NCI-H524 treated with DMSO at 0.1 percent for 48 hours (cell line): ENCODE results near the gene BEND6.
"Not testable (repeated sequence)": the region's sequence is repeated elsewhere in the genome, so short reads cannot be mapped to it uniquely, and the experiment has no call there.

ENCODE experiments used
- DNase-seq: peaks from one replicate; lab custom pipeline; 2025; lab: John Stamatoyannopoulos, UW

The BEND6 gene

DNA sequence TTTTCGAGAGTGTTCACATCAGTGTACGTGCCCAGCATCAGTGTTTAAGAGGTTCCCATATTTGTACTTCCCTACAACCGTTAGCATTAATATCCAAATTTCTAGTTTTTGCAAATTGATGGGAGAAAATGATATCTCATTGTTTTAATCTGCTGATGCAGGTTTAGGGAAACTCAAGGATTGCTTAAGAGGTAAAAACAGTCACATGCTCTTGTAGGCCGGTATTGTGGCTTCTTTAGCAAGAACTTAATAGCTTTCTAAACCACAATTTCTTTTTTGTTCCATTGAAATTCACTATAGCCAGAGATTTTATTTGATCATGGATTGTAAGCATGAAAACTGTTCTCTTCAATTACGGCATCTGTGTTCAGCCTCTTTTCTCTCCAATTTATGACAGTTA lies 29.5 kb downstream of the BEND6 start:
- DNase-seq = no peak

DNA sequence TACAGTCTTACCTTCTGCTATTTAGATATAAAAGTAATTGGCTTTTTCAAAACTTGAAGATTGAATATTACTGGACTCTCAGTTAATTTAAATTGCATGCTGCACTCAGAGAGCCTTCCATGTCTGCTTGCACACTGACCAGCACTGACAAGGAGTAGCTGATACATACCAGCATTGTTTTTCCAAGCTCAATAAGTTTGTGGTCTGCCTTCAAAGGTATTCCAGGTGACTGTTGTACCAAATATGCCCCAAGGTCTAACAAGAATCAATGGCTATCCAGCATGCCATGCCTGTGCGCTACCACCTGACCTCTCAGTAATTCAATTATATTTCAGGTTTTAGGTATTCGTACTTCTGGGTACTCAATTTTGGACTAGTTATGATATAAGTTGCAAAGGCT lies 30.0 kb downstream of the BEND6 start:
- no peak for DNase-seq

DNA sequence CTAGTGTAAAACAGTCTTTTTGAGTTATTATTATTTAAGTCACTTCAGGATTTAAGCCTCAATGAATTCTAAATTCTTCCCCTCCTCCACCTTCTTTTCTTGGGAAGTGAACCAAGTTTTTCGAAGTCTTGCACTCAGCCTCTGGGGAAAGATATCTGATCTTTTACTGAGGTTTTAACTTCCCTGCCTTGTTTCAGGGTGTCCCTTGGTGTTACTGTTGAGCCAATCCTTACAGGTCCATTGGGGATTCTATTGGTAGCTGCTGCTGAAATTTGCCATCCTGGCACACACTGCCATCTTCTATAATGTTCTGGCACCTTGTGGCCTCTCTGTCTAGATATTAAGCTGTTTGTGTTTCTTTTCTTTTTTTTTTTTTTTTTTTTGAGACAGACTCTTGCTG lies 31.7 kb downstream of the BEND6 start:
- DNase-seq = no peak

- DNase-seq = no peak
These were observed 33.2 kb downstream of the BEND6 start for GRCh38 chr6:56988145-56988544.

- no peak for DNase-seq
These were observed 37.1 kb downstream of the BEND6 start for GRCh38 chr6:56992036-56992435.

GRCh38 chr6:56992703-56993102 lies 37.8 kb downstream of the BEND6 start:
- DNase-seq = no peak

DNA sequence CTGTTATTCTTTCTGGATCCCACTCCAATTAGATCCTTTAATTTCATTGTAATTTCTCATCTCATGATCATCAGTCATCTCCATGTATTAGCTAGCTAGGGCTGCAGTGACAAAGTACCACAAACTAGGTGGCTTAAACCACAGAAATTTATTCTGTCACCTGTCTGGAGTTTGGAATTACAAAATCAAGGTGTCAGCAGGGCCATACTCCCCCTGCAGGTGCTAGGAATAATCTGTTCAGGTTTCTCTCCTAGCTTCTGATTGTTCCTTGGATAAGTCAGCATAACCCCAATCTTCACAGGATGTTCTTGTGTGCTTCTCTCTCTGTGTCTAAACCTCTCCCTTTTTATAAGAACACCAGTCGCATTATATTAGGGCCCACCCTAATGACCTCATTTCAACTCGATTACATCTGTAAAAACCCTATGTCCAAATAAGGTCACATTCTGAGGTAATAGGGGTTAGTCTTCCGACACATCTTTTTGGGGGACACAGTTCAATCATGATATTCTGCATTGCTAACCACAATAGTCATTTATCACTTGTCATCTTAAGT lies 40.5 kb downstream of the BEND6 start:
- DNase-seq = no peak

- DNase-seq = no peak
These were observed 41.5 kb downstream of the BEND6 start for GRCh38 chr6:56996401-56996800.

- DNase-seq = no peak
These were observed 44.1 kb downstream of the BEND6 start for GRCh38 chr6:56999049-56999448.

GRCh38 chr6:56999748-57000147 lies 44.8 kb downstream of the BEND6 start:
- DNase-seq = not testable (repeated sequence)

GRCh38 chr6:57002197-57002596 lies 47.3 kb downstream of the BEND6 start:
- no peak for DNase-seq

DNA sequence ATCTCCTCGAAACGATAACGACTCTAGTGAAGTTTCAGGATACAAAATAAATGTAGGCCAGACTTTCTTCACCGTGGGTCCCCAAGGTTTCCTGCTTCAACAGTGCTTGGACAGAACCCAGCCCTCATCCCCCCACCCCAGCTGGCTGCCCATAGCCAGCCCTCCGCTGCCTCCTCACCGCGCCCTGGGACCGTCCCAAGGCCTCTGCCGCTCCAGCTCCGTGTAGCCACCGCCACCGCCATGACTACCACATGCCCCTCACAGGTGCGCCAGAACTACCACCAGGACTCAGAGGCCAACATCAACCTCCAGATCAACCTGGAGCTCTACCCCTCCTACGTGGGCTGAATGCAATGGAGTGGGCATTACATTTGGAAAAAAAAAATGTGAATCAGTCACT lies 49.4 kb downstream of the BEND6 start:
- DNase-seq = no peak

GRCh38 chr6:57006101-57006500 lies 51.2 kb downstream of the BEND6 start:
- DNase-seq = no peak

- not testable (repeated sequence) for DNase-seq
These were observed 53.2 kb downstream of the BEND6 start for GRCh38 chr6:57008069-57008468.

DNA sequence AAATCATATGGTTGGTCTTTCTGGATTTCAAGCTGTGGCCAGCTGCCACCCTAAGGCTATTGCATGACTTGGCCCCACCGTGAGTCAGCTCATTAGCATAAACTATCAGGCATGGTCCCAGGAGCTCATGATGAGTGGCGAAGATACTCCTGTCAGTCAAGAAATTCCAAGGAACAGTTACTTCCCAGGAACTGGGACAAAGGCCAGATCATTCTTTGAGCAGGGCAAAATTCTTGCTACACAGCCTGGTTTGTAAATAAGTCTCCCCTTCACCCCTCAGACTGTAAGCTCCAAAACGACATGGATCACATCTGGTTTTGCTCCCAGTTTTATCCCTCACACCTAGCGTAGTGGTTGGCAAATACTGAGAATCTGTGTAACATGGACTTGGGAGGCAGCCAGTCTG lies 58.6 kb downstream of the BEND6 start:
- DNase-seq = no peak

- DNase-seq = no peak
These were observed 62.2 kb downstream of the BEND6 start for GRCh38 chr6:57017069-57017468.

- no peak for DNase-seq
These were observed 62.9 kb downstream of the BEND6 start for GRCh38 chr6:57017841-57018240.

DNA sequence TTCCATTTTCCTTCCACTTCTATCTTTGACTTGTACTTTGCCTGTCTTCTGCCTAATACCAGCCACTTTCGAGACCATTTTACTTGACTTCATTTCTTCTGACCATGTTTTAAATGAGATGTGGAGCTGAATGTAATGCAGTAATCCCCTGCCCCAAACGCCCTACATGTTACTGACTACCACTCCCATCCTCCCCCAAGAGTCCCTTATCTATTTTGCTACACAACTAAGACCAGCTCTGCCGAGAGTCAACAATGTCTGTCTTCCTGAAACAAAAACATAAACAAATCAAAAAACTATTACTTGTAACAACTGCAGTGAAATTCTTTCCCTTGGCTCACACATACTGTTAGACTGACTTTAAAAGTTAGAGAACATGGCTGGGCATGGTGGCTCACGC lies 64.5 kb downstream of the BEND6 start:
- DNase-seq = no peak

DNA sequence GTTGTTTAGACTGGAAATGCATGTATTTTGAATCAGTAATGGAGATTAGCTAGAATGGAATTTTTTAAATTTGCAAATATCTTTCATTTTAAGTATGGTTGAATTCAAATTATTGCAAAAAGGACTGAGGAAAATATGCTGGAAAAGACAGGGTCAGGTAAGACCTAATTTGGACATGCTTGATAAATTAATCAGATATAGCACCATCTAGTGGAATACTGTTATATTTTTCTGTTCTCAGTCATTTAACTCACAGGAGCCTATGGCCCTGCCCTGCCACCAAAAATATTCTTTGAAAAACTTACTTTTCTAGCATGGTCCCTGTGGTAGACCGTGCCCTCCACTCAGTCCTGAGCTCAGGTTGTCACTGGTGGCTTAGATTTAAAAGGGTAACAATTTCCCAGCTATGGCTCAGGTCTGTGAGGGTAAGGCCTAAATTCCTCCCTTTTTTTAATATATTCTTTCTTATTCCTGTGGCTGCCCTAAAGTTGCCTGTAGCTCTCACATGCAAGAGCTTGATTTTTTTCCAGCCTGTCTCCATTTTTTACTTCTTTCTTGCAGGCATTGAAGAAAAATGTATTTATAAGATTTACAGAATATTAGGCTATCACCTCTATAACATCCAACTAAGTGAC lies 66.3 kb downstream of the BEND6 start:
- DNase-seq = no peak

- DNase-seq = no peak
These were observed 69.4 kb downstream of the BEND6 start for GRCh38 chr6:57024321-57024720.

DNA sequence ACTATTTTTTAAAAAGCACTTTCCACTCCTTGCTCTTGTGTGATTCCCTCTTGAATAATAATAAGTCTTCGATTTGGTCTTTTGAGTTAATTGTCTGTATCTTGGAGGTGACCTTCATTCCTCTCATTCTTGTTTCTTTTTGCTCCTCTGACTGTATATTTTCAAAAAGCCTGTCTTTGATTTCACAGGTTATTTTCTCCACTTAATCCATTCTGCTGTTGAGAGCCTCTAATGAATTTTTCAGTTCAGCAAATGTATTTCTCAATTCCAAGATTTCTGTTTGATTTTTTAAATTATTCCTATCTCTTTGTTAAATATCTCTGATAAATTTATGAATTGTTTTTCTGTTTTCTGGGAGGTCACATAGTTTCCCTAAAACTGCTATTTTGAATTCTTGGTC lies 69.9 kb downstream of the BEND6 start:
- DNase-seq = no peak

GRCh38 chr6:57026001-57026400 lies 71.1 kb downstream of the BEND6 start:
- no peak for DNase-seq

- DNase-seq = no peak
These were observed 72.4 kb downstream of the BEND6 start for GRCh38 chr6:57027301-57027700.

DNA sequence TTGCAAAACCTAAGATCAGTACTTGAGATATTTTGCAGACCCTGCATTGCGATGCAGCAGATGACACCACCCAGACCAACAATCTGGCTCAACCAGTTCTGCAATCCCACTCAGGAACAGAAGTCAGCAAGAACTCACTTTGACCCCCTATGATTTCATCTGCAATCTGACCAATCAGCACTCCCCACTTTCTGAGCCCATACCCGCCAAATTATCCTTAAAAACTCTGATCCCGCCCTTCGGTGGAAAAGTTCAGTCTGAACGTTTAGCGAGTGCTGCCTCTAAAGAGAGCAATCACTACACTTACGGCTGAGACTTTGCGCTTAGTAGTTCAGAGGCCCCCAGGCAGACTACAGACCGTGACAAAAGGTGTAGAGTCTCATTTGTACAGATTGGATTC lies 74.3 kb downstream of the BEND6 start:
- DNase-seq = no peak
